GM19023 (cell line): Measurements from ENCODE around the gene OCIAD2.
"Not testable (repeated sequence)": the region's sequence is repeated elsewhere in the genome, so short reads cannot be mapped to it uniquely, and the experiment has no call there.

Source experiments
- ATAC-seq: cut with Tn5 transposase; IDR thresholded peaks from one replicate; pipeline ENCODE4 v1.9.1; 2021; ENCODE audit warnings: mild to moderate bottlenecking, moderate library complexity; ENCODE audit not compliant: unreplicated experiment

OCIAD2 gene

DNA sequence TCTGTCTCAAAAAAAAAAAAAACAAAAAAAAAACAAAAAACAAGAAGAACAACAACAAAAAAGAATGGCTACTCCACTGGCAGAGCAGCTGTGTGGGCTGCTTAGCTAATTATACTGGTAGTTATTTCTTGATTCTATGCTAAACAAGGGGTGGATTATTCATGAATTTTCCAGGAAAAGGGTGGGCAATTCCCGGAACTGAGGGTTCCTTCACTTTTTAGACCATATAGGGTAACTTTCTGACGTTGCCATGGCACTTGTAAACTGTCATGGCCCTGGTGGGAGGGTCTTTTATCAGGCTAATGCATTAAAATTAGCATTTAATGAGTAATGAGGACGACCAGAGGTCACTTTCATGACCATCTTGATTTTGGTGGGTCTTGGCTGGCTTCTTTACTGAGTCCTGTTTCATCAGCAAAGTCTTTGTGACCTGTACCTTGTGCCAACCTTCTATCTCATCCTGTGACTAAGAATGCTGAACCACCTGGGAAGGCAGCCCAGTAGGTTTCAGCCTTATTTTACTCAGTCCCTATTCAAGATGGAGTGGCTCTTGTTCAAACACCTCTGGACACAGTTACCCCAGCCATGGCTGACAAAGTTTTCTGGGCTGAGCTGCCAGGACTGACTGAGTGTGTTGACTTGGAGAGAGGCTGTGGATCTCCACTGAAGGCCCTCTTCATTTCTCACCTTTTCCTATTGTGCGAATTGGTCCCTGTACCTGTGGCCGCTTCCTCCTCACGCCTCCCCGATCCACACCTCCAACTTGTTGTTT lies 1.3 kb upstream of the OCIAD2 start:
- no peak for ATAC-seq

GRCh38 chr4:48905363-48906015 lies 1.1 kb downstream of the OCIAD2 start:
- no peak for ATAC-seq

GRCh38 chr4:48904541-48905142 lies 1.9 kb downstream of the OCIAD2 start:
- no peak for ATAC-seq

- ATAC-seq, result no peak
These were observed 2.5 kb downstream of the OCIAD2 start for GRCh38 chr4:48904101-48904500.

DNA sequence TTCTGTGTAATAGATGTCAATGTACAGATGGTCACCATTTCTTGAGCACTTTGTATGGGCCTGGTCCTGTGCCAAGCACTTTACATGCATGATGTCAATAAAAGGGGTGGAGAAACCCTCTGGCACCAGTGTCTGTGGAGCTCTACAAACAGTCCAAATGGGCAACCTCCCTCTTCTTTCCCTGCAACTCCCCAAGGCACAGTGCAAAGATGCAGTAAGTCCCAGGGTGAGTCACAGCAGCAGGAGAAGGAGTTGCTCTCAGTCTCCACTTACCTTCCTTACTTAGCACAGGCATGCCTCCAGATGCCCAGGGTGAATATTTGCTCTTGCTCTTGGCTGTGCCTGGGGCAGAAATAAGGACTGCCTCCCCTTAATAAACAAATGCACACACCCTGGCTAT lies 4.3 kb downstream of the OCIAD2 start:
- ATAC-seq, result no peak

DNA sequence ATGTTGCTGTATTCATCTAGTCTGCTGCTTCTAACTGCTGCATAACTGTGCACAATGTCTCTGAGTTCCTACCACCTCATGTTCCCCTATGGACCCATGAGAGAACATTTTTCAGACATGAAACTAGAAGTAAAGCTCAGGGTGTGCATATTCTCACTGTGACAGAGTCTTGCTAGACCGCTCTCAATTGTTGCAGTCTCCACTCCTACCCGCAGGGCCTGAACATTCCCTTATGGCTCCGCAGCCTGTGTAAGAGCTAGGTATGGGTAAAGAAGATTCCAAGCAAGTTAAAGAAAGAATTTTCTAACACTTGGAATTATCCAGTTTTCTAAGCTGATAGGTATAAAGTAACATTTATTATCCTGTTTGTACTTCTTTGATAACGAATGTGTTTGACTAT lies 5.4 kb downstream of the OCIAD2 start:
- no peak for ATAC-seq

DNA sequence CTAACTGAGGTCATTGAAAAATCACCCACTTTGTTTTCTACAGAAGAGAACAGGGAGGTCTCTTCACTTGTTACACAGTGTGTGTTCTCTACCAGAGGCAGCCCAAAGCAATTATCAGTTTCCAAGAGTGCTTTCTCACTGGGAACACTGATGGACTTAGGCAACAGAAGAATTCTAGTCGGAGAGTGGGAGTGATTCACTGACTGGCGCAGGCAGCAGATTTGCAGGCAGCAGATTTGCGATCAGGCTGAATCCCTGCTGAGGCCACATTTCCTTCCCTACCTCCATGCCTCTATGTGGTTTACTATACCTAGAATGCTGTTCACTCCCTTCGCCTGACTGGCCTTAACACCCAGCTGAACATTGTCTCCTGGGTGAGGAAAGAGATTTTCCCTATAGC lies 6.6 kb downstream of the OCIAD2 start:
- no peak for ATAC-seq

DNA sequence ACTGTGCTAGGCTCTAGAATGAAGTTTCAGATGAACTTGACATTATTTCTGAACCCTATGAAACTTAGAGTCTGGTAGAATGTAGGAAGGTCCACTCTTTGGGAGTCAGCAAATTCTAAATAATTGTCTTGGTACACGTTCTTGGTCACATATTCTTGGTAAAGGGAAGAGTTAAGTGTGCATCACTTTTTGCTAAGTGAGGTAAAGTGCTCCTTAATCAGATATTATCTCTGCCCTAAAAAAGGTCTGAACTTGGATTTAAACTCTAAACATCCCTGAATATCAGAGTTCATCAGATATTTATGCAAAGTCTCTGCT lies 7.2 kb downstream of the OCIAD2 start:
- ATAC-seq, result no peak

GRCh38 chr4:48898733-48899431 lies 7.7 kb downstream of the OCIAD2 start:
- ATAC-seq, result peak; percentile 67

- ATAC-seq, result no peak
These were observed 9.7 kb downstream of the OCIAD2 start for GRCh38 chr4:48896845-48897244.

DNA sequence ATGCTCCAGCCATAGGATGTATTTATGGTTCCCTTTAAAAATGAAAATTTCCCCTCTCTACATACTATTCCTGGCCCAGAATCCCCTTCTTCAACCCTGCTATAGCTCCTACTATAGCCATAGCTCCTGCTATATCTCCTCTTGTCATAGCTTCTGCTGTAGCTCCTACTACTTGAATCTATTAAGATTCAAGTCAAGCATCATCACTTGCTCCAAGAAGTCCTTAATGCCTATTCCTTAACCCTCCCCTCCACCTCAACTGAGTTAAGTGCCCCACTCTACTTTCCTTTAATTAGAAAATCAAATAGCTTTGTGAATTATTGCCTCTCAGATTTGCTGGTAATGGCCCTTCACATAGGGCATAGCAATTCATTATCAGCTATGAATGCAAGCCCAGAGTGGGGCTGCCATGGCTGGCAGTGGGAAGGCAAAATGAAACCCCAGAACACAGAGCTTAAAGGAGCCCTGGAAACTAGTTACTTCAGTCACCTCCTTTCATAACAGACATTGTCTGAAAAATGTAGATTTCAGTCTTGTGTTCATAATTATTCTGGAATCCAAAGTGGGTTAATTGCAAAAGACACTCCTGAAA lies 15.4 kb downstream of the OCIAD2 start:
- ATAC-seq, result no peak

GRCh38 chr4:48889750-48890149 lies 16.8 kb downstream of the OCIAD2 start:
- not testable (repeated sequence) for ATAC-seq

GRCh38 chr4:48881646-48882045 lies 24.9 kb downstream of the OCIAD2 start:
- not testable (repeated sequence) for ATAC-seq

GRCh38 chr4:48879561-48880442 lies 26.8 kb downstream of the OCIAD2 start:
- ATAC-seq, result no peak

DNA sequence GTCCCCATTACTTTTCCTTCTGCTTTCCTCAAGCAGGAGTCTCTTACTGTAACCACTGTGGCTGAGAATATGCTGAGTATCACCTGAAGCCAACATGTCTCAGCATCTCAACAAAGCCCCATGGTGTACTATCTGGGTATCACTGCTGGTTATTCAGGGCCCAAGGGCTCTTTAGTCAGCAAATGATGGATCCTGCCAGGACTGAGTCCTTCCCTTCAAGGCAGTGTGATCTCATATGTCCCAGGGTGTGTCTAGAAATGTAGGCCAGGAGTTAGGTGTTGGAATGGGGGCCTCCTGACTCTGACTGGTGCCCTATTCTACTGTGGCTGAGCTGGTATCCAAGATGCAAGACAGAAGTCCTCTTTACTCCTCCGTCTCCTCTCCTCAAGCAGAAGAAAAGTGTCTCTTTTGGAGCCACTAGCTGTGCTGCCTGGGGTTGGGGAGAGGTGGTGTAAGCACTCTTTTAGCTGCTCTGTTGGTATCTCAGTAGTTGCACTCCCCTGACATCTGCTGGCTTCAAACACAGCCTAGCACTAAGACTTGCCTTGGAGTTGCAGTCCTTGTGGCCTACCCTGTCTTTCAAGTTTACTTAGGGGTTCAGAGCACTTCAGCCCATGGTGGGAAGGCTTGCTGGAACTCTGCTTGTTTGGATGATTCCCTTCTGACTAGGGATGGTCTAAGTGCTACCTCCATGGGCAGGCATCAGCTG lies 28.6 kb downstream of the OCIAD2 start:
- no peak for ATAC-seq

- not testable (repeated sequence) for ATAC-seq
These were observed 41.9 kb downstream of the OCIAD2 start for GRCh38 chr4:48864696-48865095.

GRCh38 chr4:48863728-48864127 lies 42.8 kb downstream of the OCIAD2 start:
- ATAC-seq, result no peak

GRCh38 chr4:48862661-48863060 lies 43.9 kb downstream of the OCIAD2 start:
- no peak for ATAC-seq

DNA sequence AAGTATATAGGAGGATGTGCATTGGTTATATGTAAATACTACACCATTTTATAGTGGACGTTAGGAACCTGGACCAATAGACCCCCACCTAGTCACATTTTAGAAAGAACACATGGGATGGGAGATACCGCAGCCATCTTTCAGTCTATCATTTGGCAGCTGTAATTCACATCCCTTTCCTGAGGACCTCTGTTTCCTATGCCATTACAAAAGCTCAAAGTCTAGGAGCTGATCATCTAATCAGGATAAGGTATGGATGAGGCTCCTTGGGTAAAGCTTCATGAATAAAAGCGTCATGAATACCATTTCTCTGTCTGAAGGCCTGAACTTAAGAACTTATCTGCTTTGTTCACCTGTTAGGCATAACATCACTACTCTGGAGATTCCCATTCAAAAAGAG lies 44.5 kb downstream of the OCIAD2 start:
- ATAC-seq, result no peak

DNA sequence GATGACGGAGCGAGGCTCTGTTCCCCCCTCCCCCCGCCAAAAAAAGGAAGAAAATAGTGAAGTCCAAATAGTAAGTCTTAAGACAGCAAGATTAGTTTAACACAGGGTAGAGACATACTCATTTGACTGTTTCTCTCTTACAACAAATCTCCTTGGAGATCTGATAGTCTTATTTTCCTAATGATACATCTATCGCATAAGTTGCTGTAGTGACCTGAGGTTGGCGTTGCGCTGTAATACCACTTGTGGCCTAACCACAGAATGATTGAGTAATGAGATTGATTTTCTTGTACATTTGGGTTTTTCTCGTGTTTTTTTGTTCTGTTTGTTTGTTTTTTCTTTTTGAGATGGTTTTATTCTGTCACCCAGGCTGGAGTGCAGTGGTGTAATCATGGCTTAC lies 48.4 kb downstream of the OCIAD2 start:
- no peak for ATAC-seq
